ENCODE data around the gene NFATC4. TPM values are rescaled to one million over a fixed set of nuclear protein-coding genes. Genes with fewer than 3 reads are reported as not detected.

NFATC4 gene
- total and polyA plus RNA-seq, 10 of the 15 experiments (the other 5 are each of a cell fraction or from before 2014, with no cell fraction given), result 0.97 to 14.3 (median 4.9) TPM

DNA sequence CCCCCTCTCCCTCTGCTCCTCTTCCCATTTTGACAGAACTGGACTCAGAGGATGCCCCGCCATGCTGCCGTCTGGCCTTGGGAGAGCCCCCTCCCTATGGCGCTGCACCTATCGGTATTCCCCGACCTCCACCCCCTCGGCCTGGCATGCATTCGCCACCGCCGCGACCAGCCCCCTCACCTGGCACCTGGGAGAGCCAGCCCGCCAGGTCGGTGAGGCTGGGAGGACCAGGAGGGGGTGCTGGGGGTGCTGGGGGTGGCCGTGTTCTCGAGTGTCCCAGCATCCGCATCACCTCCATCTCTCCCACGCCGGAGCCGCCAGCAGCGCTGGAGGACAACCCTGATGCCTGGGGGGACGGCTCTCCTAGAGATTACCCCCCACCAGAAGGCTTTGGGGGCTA is 1.5 kb downstream of the NFATC4 start:
- intact Hi-C loops (cut with micrococcal nuclease; ENCODE audit: unreplicated experiment), result loop anchor here (5.0 kb wide), 2 partner anchors 37 to 43 kb away; no protein-coding TSS in a partner anchor
- no peaks in the 10 kb centered on the region for H4K20me1 ChIP-seq (ENCODE audit: control insufficient read depth, insufficient read depth)
- H3K27me3 ChIP-seq (replicated peaks in 1 of 2; ENCODE audit: control insufficient read depth in 2 of 2, insufficient read depth in 2 of 2, low read length in 1 of 2), result peaks cover 1 to 6% of the 10 kb centered on the region in 2 experiments
- no peak overlapping the region for H3K9ac ChIP-seq (ENCODE audit: control insufficient read depth, insufficient read depth, low read length)
- FAIRE-seq (no peak), DNase-seq (ENCODE audit: low read depth, low spot score) (no peak), ATAC-seq (no peak)
- ChIA-PET SMC1A (ENCODE audit: uncharacterized antibody, unreplicated experiment) (interaction anchor here (0.8 to 0.9 kb wide), 2 partner anchors 10 to 62 kb away, joined by 3 read pairs; no protein-coding TSS in a partner anchor), RAD21 (ENCODE audit: unreplicated experiment) (interaction anchor here (2.1 kb wide), 1 partner anchor 63 kb away, joined by 7 read pairs; no protein-coding TSS in a partner anchor), CTCF (interaction anchor here (1.1 to 4.4 kb wide), 5 partner anchors 8 to 66 kb away, joined by 3 to 22 read pairs (median 6); no protein-coding TSS in a partner anchor), POLR2A (no interaction called here)
- H2AFZ ChIP-seq (ENCODE audit: control insufficient read depth, low read depth, low read length), result no peak overlapping the region
- no TSS peak for BruUV-seq (replicated peaks)
- no peaks in the 10 kb centered on the region for H3K79me2 ChIP-seq (ENCODE audit: control insufficient read depth, insufficient read depth, low read length)
- 78% methylated on average over 20 of the region's 20 CpGs for WGBS (ENCODE audit: insufficient coverage, insufficient replicate concordance, low lambda C conversion rate, missing lambda C conversion rate)
- no peak overlapping the region for H3K4me2 ChIP-seq (ENCODE audit: control insufficient read depth, insufficient read depth)
- H3K9me3 ChIP-seq (replicated peaks; ENCODE audit: control insufficient read depth, insufficient read depth, low read length), result no peaks in the 10 kb centered on the region
- TF ChIP-seq MYC (IDR thresholded peaks at IDR 0.05; ENCODE audit: insufficient read depth, insufficient read length, insufficient replicate concordance, low read length, severe bottlenecking), result no peak
- TF ChIP-seq MXI1 (IDR thresholded peaks at IDR 0.05; ENCODE audit: low read depth, low read length), result no peak
- TF ChIP-seq ASH2L (IDR thresholded peaks at IDR 0.05; ENCODE audit: borderline replicate concordance, low read depth), result no peak
- no peak for TF ChIP-seq POLR2AphosphoS5 (IDR thresholded peaks at IDR 0.05; ENCODE audit: low read length)
- no peak for TF ChIP-seq HDAC2 (IDR thresholded peaks at IDR 0.05)
- no peak for TF ChIP-seq MTA2 (IDR thresholded peaks at IDR 0.05; ENCODE audit: low read depth)
- H3K27ac ChIP-seq (ENCODE audit: control insufficient read depth, insufficient read depth), result no peak overlapping the region
- in situ Hi-C loops (cut with MboI), result loop anchor here (5.0 kb wide), 1 partner anchor 63 kb away; no protein-coding TSS in a partner anchor
- no peak overlapping the region for H3K4me3 ChIP-seq
- H3K4me1 ChIP-seq (ENCODE audit: control insufficient read depth, insufficient read depth, low read length), result peaks cover 16% of the 10 kb centered on the region
- no peaks in the 10 kb centered on the region for H3K36me3 ChIP-seq (ENCODE audit: control insufficient read depth in 2 of 2, insufficient read depth in 2 of 2, low read length in 1 of 2)
